ENCODE data around the gene UNC45A. TPM values are rescaled to one million over a fixed set of nuclear protein-coding genes. Genes with fewer than 3 reads are reported as not detected.

The UNC45A gene
- total RNA-seq, 1 experiment from 2014 or later = 63.1 TPM

DNA sequence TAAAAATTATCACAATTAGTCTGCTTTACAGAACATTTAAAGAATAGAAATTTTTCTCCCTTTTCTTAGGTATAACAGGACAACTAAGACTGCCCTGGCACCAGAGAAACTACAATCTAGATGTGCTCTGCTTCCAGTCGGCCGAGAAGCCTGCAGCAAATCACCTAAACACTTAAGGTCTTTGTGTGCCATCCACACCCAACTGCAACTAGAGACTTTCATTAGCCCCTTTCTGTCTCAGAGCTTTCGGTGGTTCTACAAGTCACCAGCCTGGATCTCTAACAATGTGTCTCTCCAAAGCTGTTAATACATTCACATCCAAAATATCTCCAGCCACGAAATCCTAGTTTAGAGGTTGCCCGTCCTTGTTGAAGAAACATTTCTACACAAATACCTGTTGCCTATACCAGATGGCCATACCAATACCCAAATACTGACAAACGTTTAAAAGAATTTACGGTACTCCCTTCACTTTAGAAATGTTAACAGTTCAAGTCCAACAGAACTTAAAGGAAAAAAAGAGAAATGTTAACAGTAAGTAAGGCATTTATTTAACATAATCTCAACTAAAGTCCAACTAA lies 52.6 kb downstream of the UNC45A start:
- CTCF ChIA-PET = interaction anchor here (0.7 to 7.1 kb wide), 7 partner anchors 10 to 1881 kb away, joined by 3 to 65 read pairs (median 4); no protein-coding TSS in a partner anchor
- DNase-seq (ENCODE audit: unreplicated experiment) = no peak
- Mint-ChIP-seq H3K9me3 (ENCODE audit: unreplicated experiment) (no peaks in the 10 kb centered on the region), H3K27me3 (ENCODE audit: insufficient read depth, unreplicated experiment) (no peaks in the 10 kb centered on the region), H3K27ac (ENCODE audit: low read depth, unreplicated experiment) (peak overlapping the region; percentile 98), H3K36me3 (ENCODE audit: insufficient read depth, unreplicated experiment) (peaks cover 14% of the 10 kb centered on the region), H3K4me3 (ENCODE audit: unreplicated experiment) (peak overlapping the region; percentile 58), H3K4me1 (ENCODE audit: insufficient read depth, unreplicated experiment) (peaks cover 26% of the 10 kb centered on the region)
- POLR2A ChIA-PET = interaction anchor here (0.7 to 4.5 kb wide), 10 partner anchors 8 to 754 kb away, joined by 3 to 20 read pairs (median 4); partner anchors contain the start of genes CIB1, GDPGP1, HDDC3 and RCCD1
- intact Hi-C loops (cut with micrococcal nuclease) = no loop called here
- TF ChIP-seq CTCF (IDR thresholded peaks at IDR 0.05; ENCODE audit: unreplicated experiment) = no peak
- BruUV-seq (replicated peaks) = no TSS peak

DNA sequence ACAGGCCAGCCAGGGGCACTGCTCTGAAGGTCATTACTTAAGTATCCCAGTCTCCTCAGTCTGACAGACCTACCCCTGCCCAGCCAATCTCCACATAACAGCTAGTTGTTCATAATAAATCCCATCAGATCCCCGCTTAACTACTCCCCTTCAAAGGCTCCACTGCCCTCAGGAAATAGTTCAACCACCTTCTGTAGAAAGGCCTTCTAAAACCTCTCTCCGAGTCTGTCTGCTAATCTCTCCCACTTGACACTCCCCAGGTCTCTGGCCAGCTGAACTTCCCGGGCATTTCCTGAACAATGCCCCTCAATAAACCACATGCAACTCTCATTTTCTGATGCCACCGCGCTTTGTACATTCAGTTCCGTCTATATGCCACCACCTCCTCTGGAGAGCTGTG lies 53.2 kb downstream of the UNC45A start:
- Mint-ChIP-seq H3K4me1 (ENCODE audit: insufficient read depth, unreplicated experiment) (peaks cover 26% of the 10 kb centered on the region), H3K27me3 (ENCODE audit: insufficient read depth, unreplicated experiment) (no peaks in the 10 kb centered on the region), H3K4me3 (ENCODE audit: unreplicated experiment) (peak overlapping the region; percentile 58), H3K27ac (ENCODE audit: low read depth, unreplicated experiment) (peak overlapping the region; percentile 98), H3K9me3 (ENCODE audit: unreplicated experiment) (no peaks in the 10 kb centered on the region), H3K36me3 (ENCODE audit: insufficient read depth, unreplicated experiment) (peaks cover 8% of the 10 kb centered on the region)
- intact Hi-C loops (cut with micrococcal nuclease) = no loop called here
- no peak for DNase-seq (ENCODE audit: unreplicated experiment)
- ChIA-PET POLR2A (interaction anchor here (0.9 to 4.5 kb wide), 7 partner anchors 9 to 755 kb away, joined by 3 to 20 read pairs (median 5); partner anchors contain the start of genes CIB1, GDPGP1, RCCD1 and UNC45A), CTCF (interaction anchor here (0.7 to 7.1 kb wide), 5 partner anchors 11 to 57 kb away, joined by 3 to 65 read pairs (median 4); no protein-coding TSS in a partner anchor)
- BruUV-seq (replicated peaks) = no TSS peak
- TF ChIP-seq CTCF (IDR thresholded peaks at IDR 0.05; ENCODE audit: unreplicated experiment) = no peak

GRCh38 chr15:90989040-90989768 lies 54.1 kb downstream of the UNC45A start:
- POLR2A ChIA-PET = interaction anchor here (0.7 to 4.5 kb wide), 7 partner anchors 12 to 755 kb away, joined by 3 to 20 read pairs (median 5); partner anchors contain the start of genes CIB1, GDPGP1, RCCD1 and UNC45A
- intact Hi-C loops (cut with micrococcal nuclease) = no loop called here
- peaks cover 6% of the 10 kb centered on the region for H3K36me3 Mint-ChIP-seq (ENCODE audit: insufficient read depth, unreplicated experiment)
- TF ChIP-seq CTCF (IDR thresholded peaks at IDR 0.05; ENCODE audit: unreplicated experiment) = no peak
- no peak overlapping the region for H3K4me3 Mint-ChIP-seq (ENCODE audit: unreplicated experiment)
- H3K27ac Mint-ChIP-seq (ENCODE audit: low read depth, unreplicated experiment) = peak overlapping the region; percentile 98
- CTCF ChIA-PET = interaction anchor here (0.7 to 7.1 kb wide), 3 partner anchors 28 to 952 kb away, joined by 3 to 65 read pairs (median 5); no protein-coding TSS in a partner anchor
- no peaks in the 10 kb centered on the region for H3K9me3 Mint-ChIP-seq (ENCODE audit: unreplicated experiment)
- no peak for DNase-seq (ENCODE audit: unreplicated experiment)
- peaks cover 26% of the 10 kb centered on the region for H3K4me1 Mint-ChIP-seq (ENCODE audit: insufficient read depth, unreplicated experiment)
- BruUV-seq (replicated peaks) = no TSS peak
- no peaks in the 10 kb centered on the region for H3K27me3 Mint-ChIP-seq (ENCODE audit: insufficient read depth, unreplicated experiment)

DNA sequence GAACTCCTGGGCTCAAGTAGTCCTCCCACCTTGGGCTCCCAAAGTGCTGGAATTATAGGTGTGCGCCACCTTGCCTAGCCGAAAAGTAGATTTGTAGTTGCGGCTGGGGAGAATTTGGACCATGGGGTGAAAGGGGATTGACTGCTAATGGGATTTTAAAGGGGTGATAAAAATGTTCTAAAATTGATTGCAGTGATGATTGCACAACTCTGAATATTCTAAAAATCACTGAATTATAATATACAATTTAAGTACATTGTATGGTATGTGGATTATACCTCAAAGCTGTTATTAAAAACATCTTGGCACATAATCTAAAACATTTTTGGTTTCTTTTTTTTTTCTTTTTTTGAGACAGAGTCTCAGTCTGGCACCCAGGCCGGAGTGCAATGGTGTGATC lies 55.4 kb downstream of the UNC45A start:
- Mint-ChIP-seq H3K9me3 (ENCODE audit: unreplicated experiment) (no peaks in the 10 kb centered on the region), H3K36me3 (ENCODE audit: insufficient read depth, unreplicated experiment) (peaks cover 6% of the 10 kb centered on the region), H3K4me3 (ENCODE audit: unreplicated experiment) (no peak overlapping the region), H3K4me1 (ENCODE audit: insufficient read depth, unreplicated experiment) (peaks cover 26% of the 10 kb centered on the region), H3K27ac (ENCODE audit: low read depth, unreplicated experiment) (no peak overlapping the region), H3K27me3 (ENCODE audit: insufficient read depth, unreplicated experiment) (no peaks in the 10 kb centered on the region)
- DNase-seq (ENCODE audit: unreplicated experiment) = no peak
- no TSS peak for BruUV-seq (replicated peaks)
- ChIA-PET CTCF (interaction anchor here (0.8 to 7.1 kb wide), 2 partner anchors 33 to 43 kb away, joined by 4 to 65 read pairs; no protein-coding TSS in a partner anchor), POLR2A (interaction anchor here (1.4 to 4.5 kb wide), 4 partner anchors 32 to 55 kb away, joined by 5 to 20 read pairs (median 6); partner anchors contain the start of genes RCCD1, UNC45A and VPS33B)
- TF ChIP-seq CTCF (IDR thresholded peaks at IDR 0.05; ENCODE audit: unreplicated experiment) = no peak
- intact Hi-C loops (cut with micrococcal nuclease) = no loop called here
